UCSD-AML1 (cell line): ENCODE data around the gene ZNF362.

Source experiments
- DNase-seq: peaks from one replicate; lab custom pipeline; 2025; ENCODE audit not compliant: unreplicated experiment; lab: John Stamatoyannopoulos, UW

Gene ZNF362

DNA sequence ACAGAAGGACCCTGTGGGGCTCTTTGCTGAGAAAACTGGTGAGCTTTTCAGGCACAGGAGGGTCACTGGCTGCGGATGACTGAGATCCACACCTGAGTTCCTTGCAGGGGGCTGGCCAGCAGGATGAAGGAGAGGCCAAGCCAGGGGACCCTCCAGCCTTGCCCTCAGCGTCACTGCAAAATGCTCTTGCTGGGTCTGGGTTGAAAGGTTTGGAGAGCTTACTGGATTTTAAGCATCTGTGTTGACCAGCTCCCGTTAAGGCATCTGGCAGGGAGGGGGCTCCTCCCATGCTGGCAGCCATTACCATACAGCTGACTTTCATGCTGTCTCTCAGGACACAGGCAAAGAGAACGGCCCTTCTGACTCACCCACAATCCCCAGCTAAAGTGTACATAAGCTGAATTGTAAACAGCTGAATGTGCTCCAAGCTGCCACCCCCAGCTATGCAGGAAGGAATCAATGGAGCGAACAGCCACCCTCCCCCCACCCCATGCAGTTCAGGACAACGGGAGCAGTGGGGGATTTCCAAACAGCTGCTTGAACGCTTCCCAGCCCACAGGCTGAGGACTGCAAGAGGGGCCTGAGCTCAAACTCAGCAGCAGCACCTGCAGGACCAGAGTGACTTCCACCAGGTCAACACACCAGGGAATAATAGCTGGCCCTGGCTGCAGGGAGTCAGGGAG, 85.9 kb downstream of the ZNF362 start:
- no peak for DNase-seq

- no peak for DNase-seq
These were observed 87.2 kb downstream of the ZNF362 start for GRCh38 chr1:33343539-33343938.

GRCh38 chr1:33344896-33345560, 88.7 kb downstream of the ZNF362 start:
- DNase-seq = no peak

GRCh38 chr1:33346533-33346926, 90.2 kb downstream of the ZNF362 start:
- no peak for DNase-seq

GRCh38 chr1:33346927-33347649, 90.8 kb downstream of the ZNF362 start:
- DNase-seq = peak; percentile 44

GRCh38 chr1:33347650-33347992, 91.3 kb downstream of the ZNF362 start:
- no peak for DNase-seq

GRCh38 chr1:33348194-33348593, 91.9 kb downstream of the ZNF362 start:
- DNase-seq = no peak

GRCh38 chr1:33348676-33349080, 92.4 kb downstream of the ZNF362 start:
- DNase-seq = no peak

DNA sequence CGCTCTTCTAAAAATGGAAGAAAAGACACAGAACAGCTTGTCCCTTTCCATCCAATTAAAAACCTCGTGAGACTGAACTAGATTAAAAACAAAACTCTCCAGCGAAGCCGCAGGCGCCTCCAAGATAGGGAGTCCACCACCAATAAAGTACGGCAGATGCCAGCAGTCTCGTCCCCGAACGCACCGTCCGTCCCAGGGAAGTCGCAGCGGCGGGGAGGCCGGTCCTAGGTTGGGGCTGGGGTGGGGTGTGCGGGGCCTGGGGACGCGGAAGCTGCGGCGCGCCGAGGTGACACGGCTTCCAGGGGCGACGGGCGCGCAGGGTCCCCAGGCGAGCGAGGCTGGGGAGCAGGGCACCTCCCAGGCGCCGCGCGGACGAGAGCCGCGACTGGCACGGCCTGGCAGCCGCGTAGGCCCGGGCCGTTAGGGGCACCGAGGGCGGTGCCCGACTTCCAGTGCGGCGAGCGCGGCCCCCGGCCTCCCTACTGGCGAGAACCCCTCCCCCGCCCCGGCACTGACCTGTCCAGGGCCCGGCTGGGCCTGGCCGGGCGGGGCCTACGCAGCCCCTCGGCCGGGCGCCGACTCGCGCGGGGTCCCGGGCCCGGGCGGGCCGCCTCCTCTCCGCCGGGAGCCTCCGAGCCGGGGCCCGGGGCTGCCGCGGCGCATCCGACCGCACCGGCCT, 92.9 kb downstream of the ZNF362 start:
- DNase-seq = peak; percentile 43

DNA sequence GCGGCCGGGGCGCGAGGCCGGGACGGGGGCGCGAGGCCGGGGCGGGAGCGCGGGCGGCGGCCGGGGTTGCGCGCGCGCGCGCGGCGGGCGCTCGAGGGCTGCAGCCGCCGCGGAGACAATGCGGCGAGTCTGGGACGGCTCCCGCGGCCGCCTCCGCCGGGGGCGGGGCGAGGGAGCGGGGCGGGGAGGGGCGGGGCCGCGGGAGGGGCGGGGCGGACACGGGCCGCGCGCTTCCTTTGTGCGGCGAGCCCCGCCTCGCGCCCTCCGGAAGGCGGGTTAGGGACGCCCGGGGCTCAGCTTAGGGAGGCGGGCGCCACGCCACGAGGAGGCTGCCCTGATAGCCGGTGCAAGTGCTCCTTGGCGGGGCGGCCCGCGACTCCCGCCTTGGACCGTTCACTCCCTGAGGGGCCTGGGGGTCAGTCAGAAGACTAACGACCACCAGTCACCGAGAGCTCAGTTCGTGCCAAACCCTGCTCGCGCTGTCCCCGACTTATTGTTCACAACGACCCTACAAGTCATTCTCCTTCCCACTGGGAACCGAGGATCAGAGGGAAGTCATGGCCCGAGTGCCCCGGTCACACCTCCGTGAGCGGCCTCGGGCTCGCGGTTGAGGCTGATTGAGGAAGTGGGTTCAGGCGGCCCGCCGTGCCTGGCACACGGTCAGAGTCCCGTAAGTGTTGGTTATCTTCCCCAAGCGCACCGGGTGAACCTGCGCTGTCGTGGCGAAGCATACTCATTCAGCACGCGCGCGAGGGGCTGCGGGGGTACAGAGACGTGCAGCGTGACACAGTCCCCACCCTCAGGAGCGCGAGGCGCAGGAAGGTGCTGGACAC, 93.7 kb downstream of the ZNF362 start:
- DNase-seq = peak; percentile 87
